Thyroid gland (tissue), 4 donors: ENCODE data around the gene RHOJ.

Experiments
- POLR2A ChIP-seq, 2 donors: fragments of 450-650 bp; IDR thresholded peaks; one replicate each; pipeline ENCODE4 v1.6.1; 2017; ENCODE audit warnings: antibody characterized with exemption in 2 of 2, mild to moderate bottlenecking in 2 of 2, moderate library complexity in 1 of 2
- TF ChIP-seq, protein P1 (sequence below), 6 experiments: fragments of 200-600 bp in 3 of 6; fragments of 450-650 bp in 3 of 6; sonication (generic) in 3 of 6; IDR thresholded peaks; one replicate each; pipeline ENCODE4 v1.5.1; 2016 to 2019; ENCODE audit warnings: antibody characterized with exemption in 6 of 6, mild to moderate bottlenecking in 2 of 6, inconsistent platforms in 1 of 6, moderate library complexity in 1 of 6

DNA sequence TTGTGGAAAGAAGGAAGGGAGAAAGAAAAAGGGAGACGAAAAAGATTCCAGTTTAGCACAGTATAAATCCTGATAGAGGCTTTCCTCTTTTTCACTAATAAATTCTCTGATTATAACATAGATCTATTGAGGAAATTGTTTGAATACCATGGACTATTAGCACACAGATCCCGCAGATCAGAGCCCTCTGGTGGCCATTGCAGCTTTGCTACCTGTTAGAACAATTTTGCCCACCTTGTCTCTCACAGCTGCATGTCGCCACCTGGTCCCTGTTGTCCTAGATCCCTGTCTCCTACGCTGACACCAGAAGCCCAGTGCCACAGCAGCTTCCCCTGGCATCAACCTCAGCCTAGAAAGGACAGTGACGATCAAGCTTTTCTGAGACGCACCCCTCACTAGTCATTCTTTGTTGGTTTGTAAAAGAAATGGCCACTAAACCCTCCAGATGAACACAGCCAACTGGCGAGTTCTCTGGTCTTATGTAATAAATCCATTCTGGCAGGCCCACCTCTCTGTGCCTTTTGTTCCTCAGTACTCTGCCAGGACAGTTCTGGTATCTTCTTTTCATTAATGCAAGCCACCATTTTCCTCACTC lies 104.6 kb downstream of the RHOJ start:
- TF ChIP-seq, protein P1, sequence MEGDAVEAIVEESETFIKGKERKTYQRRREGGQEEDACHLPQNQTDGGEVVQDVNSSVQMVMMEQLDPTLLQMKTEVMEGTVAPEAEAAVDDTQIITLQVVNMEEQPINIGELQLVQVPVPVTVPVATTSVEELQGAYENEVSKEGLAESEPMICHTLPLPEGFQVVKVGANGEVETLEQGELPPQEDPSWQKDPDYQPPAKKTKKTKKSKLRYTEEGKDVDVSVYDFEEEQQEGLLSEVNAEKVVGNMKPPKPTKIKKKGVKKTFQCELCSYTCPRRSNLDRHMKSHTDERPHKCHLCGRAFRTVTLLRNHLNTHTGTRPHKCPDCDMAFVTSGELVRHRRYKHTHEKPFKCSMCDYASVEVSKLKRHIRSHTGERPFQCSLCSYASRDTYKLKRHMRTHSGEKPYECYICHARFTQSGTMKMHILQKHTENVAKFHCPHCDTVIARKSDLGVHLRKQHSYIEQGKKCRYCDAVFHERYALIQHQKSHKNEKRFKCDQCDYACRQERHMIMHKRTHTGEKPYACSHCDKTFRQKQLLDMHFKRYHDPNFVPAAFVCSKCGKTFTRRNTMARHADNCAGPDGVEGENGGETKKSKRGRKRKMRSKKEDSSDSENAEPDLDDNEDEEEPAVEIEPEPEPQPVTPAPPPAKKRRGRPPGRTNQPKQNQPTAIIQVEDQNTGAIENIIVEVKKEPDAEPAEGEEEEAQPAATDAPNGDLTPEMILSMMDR (IDR thresholded peaks at IDR 0.05) = peak in 4 of 6 experiments; percentile 7 to 38 (median 12)
- no peak for TF ChIP-seq POLR2A (IDR thresholded peaks at IDR 0.05)
